Left renal pelvis (tissue), 4 donors: ENCODE measurements around the gene OSBPL10. TPM values are rescaled to one million over a fixed set of nuclear protein-coding genes. Genes with fewer than 3 reads are reported as not detected.

ENCODE experiments used
- DNase-seq, 4 donors: peaks; one replicate each; pipeline ENCODE4 v3.0.0-alpha.2; 2013; ENCODE audit warnings: low read depth in 4 of 4, low spot score in 3 of 4
- polyA plus RNA-seq, 4 donors: library from polyadenylated mRNA; unstranded; fragments of 120-200 nt; gene quantifications; one replicate each; pipeline ENCODE4 v1.2.1, GENCODE V29; 2013; ENCODE audit not compliant: insufficient read length in 4 of 4

OSBPL10 gene
- polyA plus RNA-seq, 4 donors: 14.3 to 21.3 (median 19.1) TPM

DNA sequence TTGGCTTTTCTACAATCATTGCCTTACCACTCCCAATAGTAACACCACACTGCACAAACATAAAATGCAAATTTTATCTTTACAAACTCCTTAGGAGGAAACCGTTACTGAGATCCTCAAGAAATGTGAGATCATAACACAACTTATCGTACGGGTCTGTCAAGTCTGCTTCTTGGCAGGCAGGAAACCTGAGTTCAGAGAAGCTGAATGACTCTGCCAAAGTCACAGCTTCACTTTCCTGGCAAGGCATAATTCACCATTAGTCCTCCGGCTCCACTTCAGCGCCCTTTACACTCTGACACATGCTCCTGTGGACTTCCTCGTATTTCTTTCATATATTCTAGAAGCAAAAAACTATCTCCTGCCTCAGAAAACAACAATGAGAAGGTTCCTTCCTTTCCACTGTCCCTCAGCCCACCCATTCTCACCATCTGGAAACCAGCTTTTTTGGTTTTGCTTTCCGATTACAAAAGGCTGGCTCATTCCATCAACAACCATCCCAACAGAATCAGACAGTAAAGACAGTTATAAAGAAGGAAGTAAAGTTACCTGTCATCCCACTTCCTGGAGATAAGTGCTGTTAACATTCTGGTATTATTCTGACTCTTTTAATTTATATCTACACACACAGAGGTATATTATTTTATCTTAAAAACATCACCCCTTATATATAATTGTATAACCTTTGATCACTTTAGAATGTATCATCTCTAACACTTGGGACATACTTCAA, 225.0 kb downstream of the OSBPL10 start:
- no peak for DNase-seq

DNA sequence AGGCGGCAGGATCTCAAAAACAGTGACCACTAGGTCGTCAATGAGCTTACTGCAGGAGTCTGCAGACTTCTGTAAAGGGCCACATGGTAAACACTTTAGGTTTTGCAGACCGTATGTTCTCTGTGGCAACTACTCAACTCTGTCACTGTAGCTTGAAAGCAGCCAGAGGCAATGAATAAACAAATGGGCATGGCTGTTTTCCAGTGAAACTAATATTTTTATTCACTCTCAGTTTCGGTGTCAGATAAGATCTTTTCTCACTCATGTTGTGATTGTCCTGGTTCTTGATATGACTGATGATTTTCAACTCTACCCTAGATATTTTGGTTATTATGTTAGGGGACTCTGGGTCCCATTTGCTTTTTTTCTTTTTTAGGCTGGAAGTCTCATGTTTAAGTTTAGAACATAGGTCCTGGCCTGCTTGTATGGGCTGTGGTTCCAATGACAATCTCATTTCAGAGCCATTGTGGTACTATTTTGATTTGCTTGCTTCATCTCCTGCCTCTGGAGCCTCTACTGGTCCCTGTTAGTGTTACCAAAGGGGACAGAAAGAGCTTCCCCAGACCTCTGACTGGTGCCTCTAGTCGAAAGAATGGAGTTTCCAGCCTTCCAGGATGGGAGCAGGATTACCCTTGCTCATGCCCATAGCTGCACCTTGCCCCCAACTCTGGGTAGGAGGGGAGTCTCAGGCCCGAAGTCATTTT, 226.3 kb downstream of the OSBPL10 start:
- DNase-seq: no peak

DNA sequence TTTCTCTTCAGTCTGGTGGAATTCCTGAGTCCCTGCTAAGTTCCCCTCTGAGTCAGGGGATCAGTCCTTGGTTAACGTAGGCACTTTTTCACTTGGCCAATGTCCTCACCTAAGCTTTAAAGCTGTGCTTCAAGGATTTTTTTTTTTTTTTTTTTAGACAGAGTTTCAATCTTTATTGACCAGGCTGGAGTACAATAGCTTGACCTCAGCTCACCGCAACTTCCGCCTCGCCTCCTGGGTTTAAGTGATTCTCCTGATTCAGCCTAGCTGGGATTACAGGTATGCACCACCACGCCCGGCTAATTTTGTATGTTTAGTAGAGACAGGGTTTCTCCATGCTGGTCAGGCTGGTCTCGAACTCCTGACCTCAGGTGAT, 228.0 kb downstream of the OSBPL10 start:
- DNase-seq: no peak

DNA sequence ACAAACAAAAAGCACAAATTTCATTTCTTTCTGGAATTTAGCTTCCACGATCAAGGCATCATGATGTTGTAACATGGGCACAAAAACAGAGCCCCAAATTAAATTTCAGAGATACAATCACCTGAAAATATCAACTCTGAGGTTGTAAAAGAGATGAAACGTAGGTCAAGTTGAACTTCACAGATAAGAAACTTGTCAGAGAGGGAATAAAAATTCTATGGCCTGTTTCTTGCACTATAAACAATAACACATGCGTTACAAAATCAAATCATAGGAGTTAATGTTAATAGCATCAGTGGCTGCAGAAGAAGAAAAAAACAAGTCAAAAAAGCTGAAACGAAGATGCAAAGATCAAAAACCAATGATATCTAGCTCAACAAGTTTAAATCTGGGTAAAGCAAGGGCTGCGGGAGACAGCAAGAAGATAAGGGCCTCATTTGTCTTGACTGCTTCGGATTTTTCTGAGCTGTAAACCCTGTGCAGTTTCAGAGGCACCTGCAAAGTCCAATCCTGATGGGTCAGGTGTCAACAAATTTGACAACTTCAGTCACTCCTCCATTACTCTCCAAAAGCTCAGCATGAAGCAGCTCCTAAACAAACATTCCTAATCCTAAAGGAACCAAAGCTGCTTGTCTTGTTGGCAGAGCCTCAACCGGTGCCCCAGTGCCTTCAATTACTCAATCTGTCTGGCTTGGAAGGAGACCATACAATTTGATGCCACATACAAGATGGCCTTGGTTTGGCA, 228.6 kb downstream of the OSBPL10 start:
- no peak for DNase-seq

DNA sequence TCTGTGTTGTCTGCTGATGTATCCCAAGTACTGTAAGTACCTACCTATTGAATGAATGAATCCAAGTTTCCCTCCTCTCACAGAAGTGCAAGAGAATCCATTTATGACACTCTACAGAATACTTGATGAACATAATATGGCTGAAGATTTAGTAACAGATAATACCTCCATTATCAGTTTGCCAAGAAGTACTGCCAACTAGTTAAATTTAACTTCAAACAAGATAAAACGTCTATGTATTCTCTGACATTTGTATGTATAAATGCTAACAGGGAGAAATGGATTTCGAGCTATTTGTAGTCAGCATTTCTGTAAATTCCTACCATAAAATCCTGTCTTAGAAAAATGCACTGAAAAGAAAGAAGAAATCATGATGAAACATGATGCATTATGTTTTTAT, 230.7 kb downstream of the OSBPL10 start:
- no peak for DNase-seq

DNA sequence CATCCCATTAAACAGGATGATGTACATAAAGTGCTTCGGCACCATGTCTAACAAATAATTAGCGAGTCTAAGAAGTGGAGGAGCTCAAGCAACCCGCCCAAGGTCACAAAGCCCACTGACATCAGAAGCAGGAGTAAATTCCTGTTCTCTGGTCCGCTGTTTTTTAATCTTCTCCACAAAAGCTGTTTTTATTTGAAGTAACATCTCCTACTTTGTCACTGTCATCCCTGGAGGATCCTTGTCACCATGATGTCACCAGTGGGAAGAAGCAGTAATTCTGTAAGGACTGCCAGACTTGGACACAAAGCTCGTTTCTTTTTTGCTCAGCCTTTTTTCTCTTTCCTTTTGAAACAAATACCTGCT, 232.1 kb downstream of the OSBPL10 start:
- DNase-seq: no peak

DNA sequence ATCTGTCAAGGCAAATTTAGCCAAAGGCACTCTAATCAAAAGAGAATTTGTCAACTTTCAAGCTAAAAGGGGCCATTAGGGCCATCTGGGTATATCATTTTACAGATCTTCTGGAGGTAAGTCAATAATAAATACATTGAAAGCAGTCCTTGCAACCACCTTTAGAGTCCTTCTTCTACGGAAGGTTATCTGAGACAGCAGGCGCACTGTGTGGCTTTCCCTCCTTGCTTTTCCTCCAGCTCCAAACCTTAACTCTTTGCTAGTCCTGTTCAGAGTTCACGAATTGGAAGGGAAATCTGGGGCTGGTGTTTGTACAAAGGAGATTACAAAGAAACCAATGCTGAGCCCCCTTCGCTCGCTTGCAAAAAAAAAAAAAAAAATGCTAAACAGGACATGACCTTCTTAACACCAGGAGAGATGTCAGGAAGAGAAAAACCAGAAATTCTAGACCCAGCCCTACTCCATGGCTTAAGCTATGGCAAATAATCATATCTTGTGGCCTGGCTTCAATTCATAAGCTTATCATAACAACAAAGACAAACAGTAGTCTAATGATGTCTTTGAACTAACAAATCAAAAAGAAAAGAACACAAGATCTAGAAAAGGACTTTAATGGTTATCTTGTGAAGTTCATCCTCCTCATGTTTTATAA, 232.7 kb downstream of the OSBPL10 start:
- DNase-seq: no peak

DNA sequence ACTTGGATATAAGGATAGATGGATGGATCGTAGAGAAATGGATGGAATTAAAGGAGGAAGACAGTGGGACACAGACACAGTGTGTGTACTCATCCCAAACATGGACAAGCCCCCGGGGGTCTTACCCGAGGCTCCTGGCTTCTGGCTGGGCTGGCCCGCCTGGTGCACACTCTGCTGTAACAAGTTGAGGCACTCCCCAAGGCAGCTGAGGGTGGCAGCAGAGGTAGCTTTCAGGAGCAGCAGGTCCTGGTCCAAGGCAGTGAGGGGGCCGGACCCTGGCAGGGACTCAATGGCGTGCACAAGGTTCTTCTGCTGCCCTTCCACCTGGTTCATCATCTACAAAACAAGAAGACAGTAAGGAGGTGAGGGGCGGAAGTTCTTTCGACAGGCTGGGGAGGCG, 233.3 kb downstream of the OSBPL10 start:
- no peak for DNase-seq

DNA sequence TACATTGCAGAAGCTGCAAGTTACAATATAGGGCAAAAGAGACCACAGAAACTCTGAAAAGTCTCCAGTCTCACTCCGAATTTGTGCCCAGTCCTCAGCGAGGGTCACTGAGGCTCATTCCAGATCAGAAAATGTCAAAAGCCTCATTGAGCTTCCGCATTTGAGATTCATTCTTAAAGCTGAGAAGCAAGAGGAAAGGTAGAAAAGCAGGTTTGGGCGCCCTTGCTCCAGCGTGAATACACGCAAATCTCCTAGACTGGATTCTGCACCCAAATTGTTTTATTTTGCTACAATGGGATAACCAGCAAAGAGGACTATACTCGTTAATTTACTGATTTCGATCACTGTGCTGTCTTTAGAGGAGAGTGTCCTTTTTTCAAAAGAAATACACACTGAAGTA, 236.1 kb downstream of the OSBPL10 start:
- DNase-seq: no peak

DNA sequence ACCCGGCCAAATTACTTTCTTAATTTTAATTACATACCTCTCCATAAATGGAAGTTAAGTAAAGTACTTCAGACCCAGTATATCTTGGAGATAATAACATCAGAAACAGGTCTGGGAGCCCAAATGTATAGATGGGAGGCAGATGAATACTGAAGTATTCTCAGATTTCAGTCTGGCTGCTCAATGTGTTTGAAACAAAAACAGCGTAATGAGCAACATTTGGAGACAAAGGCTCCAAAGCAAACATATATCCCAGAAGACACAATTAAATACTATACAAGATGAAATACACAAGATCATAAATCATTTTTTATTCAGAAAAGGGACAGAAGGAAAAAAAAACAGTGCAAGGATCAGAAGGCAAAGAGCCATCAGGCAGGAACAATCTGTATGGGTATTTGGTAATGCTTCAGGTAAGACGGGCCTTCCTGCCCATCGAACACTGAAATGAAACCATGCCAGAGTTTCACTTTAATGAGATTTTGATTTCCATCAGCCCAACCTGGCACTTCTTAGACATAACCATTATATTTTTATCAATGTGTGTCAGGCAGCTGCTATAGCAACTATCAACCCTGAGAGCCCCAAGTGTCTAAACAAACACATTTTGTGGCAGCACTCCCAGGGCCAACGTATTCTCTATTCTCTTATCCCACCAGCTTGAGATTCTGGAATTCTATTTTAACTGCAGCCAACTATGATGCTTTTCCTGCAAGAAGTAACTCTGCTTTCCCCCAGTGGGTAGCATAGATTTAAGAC, 237.6 kb downstream of the OSBPL10 start:
- no peak for DNase-seq

DNA sequence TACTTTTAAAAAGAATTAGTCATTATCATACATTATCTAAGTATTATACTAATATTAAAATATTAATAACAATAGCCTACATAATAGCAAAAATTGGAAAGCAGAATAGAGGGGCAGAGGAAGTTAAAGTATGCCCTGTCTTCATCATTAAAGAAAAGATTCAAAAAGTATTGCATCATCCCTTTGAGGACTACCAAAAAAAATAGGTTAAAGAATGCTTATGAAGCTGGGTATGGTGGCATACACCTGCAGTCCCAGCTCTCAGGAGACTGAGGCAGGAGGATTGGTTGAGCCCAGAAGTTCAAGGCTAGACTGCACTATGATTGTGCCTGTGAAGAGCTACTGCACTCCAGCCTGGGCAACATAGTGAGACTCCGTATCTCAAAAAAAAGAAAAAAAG, 240.7 kb downstream of the OSBPL10 start:
- no peak for DNase-seq

DNA sequence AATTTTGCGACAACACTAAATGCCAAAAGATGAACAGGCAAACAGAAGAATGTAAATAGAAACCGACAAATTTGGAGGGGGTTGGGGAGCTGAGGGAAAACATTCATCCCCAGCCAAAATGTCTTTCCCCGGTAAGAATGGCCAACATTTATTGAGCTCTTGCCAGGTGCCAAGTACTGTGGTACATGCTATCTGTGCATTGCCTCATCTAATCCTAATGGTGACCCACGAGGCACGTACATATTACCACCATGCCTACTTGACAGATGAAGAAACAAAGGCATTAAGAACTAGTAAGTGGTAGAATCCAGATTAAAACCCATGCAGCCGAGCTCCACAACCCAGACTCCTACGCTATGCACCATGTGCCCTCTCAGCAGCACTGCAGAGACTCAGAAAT, 242.7 kb downstream of the OSBPL10 start:
- no peak for DNase-seq

DNA sequence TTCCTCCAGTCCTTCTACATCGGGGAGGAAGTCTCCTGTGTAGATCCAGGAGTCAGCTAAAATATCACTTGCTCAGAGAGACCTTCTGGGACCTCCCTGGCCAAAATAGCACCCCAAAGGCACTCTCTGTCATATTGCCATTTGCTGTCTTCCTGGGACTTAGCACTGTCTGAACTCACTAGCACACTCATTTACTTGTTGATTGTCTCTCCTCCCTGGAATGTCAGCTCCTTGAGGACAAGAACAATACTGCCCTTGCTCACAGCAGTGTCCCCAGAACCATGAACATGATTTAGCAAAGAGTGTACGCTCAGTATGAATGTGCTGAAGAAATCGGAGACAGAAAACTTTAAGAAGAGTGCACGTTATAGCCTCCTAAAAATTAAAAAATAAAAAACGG, 245.4 kb downstream of the OSBPL10 start:
- DNase-seq: no peak

DNA sequence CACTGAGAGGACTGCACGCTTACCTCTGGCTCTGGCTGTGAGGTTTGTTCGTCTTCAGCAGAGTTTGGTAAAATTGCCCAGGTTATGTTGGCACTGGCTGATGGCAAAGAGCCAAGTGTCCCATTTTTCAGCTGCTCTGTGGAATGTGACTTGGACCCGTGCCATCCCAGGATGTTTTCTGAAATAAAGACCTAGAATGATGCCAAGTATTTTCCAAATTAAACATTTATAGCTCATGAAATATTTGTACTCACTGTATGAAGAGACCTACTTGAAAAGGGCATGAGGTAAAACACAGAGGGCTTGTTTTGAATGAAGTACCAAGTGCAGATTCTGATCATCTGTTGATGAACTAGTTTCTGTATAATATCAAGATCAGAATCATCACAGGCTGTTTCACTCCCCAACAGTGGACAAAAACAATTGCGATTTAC, 247.8 kb downstream of the OSBPL10 start:
- DNase-seq: no peak

DNA sequence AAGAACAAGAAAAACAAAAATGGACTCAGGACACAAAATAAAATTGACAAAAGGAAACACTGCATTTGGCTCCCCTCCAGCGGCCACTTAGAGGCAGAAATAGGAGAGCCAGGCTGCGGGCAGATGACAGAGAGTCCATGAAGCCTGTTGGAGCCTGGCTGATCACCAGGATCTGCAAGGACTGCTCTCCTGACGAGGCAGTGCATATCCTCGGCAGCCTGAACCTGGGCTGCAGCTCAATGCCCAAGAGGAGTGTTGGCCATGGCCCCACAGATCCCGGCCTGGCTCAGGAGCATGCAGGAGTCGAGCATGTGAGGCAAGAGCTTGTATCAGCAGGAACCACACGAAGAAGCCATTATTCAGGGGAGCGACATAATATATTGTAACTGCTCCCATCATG, 248.5 kb downstream of the OSBPL10 start:
- DNase-seq: no peak

DNA sequence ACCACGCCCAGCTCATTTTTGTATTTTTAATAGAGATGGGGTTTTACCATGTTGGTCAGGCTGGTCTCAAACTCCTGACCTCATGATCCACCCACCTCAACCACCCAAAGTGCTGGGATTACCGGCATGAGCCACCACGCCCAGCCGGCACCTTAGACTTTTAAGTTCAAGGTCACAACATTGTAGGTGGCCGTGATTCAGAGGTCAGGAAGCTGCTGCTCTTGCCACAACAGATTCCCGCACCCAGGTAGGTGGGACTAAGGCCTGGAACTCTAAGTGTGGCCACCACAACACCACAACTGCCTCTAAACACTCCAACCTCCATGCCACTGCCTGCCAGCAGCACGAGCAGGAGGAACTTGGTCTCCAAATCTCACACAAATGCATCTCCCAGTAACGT, 251.5 kb downstream of the OSBPL10 start:
- DNase-seq: no peak

DNA sequence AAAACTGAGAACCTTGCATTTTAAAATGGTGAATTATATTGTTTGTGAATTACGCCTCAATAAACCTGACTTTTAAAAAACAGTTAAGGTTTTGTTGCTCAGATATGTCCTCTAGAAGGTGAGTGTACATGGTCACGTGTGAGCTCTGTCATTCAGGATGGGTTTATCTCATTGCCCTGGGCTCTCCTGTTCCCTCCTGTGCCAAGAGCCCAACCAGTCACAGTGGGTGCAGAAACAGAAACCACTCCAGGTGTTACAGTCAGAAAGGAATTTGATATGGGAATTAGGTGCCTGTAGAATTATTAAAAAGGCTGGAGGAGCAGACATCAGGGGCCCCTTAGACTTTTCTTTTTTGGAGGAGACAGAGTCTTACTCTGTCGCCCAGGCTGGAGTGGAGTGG, 252.0 kb downstream of the OSBPL10 start:
- DNase-seq: no peak

DNA sequence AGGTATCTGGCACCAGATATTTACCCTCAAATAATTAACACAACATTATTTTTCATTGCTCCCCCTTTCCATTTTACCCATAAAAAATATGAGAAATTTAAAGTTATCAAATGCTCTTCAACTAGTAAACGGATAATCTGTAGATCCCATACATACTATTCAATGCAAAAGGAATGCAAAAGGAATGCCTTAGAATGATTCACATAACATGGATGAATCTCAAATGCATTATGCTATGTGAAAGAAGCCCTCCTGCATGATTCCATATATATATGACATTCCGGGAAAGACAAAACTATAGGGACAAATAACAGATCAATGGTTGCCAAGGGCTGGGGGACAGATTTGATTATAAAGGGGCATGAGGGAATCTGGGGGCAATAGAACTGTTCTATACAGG, 252.7 kb downstream of the OSBPL10 start:
- DNase-seq: no peak

DNA sequence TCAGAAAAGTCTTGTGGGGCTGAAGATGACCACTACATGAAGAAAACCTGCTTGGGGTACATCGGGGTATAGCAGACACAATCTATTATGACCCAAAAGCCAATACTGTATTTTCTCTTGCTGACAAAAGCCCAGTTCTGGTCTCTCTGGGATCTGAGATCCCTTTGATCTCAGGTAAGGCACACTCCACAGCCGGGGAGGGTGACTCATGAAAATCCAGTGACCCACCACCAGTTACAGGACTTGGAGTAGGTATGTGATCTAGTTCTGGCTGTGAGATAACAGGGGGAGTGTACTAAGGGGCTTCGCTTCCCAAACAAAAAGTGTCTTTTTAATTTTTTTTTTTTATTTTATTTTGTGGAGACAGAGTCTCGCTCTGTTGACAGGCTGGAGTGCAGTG, 255.1 kb downstream of the OSBPL10 start:
- DNase-seq: no peak

DNA sequence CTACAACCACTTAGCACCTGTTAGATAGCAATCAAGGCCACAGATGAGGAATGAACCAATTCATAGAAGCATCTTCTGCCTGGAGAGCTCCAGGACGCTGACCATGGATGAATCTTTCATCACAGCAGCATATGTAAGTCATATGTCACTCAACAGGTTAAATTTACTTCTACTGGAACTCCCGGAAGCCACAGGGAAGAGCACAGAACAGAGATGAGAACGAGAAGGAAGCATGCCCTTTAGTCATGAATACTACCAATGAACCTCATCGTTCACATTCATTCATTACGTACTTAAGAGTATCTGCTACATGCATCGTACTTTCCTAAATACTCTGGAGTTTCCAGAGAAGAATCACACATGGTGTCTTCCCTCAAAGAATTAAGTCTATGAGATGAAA, 255.5 kb downstream of the OSBPL10 start:
- no peak for DNase-seq

DNA sequence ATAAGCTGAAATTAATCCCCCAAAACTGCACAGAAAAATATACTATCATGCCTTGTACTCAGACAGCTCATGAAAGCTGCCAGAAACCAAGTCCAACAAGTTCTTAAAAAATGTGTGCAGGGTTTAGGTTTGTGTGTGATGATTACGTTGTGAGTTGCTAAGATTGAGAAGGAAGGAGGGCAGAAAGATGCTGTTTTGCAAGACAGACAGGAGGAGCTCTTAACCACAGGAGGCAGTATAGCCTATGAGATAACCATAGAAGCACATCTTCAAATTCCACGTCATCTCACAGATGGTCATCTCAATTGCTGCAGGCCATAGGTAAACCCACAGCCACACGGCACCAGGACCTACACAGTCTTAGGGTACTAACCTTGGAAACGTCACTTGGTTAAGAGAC, 256.4 kb downstream of the OSBPL10 start:
- no peak for DNase-seq
